HG03342 (cell line): ENCODE measurements around the gene LTK.

Source experiments
- ATAC-seq: cut with Tn5 transposase; IDR thresholded peaks from one replicate; pipeline ENCODE4 v1.9.1; 2021; ENCODE audit warnings: mild to moderate bottlenecking, moderate library complexity; ENCODE audit not compliant: unreplicated experiment

The LTK gene

DNA sequence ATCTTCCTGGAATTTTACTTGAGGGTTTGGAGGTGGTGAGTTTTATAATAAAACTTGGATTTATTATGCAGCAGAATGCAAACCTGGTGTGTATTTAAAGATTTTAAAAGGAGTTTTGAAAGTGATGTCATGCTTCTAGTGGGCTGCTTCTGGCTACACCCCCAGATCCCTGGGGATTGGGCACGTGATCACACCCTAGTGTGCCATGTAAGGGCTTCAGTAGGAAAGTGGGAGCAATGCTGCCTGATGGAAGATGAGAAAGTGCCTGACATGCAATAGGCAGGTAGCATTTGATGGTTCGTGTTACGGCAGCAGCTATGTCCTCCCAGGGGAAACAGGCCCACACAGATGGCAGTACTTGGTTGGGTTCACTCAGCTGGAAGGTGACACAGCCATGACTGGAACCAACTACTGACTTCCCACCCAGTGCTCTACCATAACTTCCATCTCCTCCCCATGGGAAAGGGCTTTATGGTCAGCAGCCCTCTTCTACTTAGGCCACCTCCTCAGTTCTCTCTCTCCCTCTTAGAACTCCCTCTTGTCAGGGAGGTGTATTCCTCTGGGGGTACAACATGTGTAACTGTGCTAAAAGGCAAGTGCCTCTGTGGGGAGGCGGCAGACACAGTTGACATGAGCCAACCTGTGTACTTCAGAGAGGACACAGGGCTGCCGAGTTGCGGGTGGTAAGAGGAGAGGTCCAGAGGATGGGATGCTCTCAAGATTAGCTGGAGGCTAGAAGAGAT lies 14.3 kb downstream of the LTK start:
- no peak for ATAC-seq

GRCh38 chr15:41498657-41499056 lies 15.0 kb downstream of the LTK start:
- no peak for ATAC-seq

GRCh38 chr15:41495736-41496599 lies 17.7 kb downstream of the LTK start:
- ATAC-seq = no peak

GRCh38 chr15:41494922-41495735 lies 18.5 kb downstream of the LTK start:
- ATAC-seq = no peak

- ATAC-seq = peak; percentile 18
These were observed 19.3 kb downstream of the LTK start for GRCh38 chr15:41494190-41494921.

GRCh38 chr15:41493902-41494189 lies 19.8 kb downstream of the LTK start:
- ATAC-seq = no peak

GRCh38 chr15:41493205-41493901 lies 20.3 kb downstream of the LTK start, which contains the start of gene ITPKA:
TSS of gene ITPKA (plus strand) at chr15:41493874. CDS start at chr15:41493928, 54 bp downstream.
- ATAC-seq = peak; percentile 61

DNA sequence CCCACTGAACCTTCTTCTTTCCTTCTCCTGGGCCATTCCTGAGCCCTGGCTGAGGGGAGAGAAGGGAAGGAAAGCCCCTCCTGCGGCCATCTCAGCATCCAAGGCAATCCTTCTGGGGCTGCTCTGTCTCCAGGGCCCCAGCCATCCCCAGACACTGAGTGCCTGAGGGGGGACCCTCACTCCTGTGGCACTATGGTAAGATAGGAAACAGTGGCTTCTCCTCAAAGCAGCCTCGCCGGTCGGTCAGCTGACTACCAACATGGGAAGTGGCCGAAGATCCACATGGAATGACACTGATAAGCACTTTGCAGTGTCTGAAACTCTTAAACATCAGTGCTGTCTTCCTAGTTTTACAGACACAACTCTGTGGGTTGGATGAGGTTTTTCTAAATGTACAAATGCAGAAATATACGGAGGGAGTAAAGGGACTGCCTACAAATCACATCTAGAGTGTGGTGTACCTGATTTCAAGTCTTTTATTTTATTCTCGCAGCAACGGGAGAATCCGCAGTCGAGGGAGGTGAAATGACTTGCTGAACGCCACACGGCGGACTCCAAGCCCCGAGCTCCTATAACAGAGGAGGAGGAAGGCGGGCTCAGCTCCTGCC lies 20.9 kb downstream of the LTK start:
- no peak for ATAC-seq

GRCh38 chr15:41491889-41492288 lies 21.7 kb downstream of the LTK start:
- no peak for ATAC-seq

- no peak for ATAC-seq
These were observed 23.3 kb downstream of the LTK start for GRCh38 chr15:41490355-41490754.

- ATAC-seq = no peak
These were observed 24.0 kb downstream of the LTK start for GRCh38 chr15:41489641-41490040.

DNA sequence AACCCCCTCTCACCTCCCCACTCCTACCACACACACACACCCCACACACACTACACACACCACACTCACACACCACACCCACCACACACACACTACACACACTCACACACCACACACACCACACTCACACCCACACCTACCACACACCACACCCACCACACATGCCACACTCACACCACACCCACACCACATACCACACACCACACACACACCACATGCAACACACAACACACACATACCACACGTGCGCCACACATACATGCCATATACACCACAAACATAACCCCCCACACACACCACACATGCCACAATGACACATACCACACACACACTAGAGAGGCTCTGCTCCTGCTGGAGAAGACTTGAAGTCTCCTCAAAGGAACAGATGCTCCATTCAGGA lies 25.8 kb downstream of the LTK start:
- ATAC-seq = no peak

DNA sequence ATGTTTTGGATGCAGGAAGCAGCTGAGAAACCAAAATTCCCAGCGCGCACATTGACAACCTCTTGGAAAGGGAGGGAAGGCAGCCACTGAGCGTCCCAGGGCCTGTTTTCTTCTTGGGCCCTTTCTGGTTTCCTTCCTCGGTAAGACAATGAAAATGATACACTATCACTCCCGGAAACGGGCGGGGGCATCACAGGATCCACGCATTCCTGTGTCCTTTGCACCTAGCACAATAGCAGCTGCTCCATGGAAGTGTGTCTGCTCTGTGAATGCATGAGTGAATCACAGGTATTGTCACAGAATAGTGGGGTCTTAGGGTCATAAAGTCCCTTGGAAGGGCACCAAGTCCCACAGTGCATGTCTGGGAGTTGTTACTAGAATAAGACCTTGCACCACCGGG lies 26.2 kb downstream of the LTK start:
- ATAC-seq = no peak

GRCh38 chr15:41486286-41486685 lies 27.3 kb downstream of the LTK start:
- no peak for ATAC-seq

GRCh38 chr15:41484937-41485625 lies 28.5 kb downstream of the LTK start:
- ATAC-seq = no peak

- ATAC-seq = no peak
These were observed 30.1 kb downstream of the LTK start for GRCh38 chr15:41483519-41483918.

- peak; percentile 68 for ATAC-seq
These were observed 30.5 kb downstream of the LTK start for GRCh38 chr15:41483115-41483514.

DNA sequence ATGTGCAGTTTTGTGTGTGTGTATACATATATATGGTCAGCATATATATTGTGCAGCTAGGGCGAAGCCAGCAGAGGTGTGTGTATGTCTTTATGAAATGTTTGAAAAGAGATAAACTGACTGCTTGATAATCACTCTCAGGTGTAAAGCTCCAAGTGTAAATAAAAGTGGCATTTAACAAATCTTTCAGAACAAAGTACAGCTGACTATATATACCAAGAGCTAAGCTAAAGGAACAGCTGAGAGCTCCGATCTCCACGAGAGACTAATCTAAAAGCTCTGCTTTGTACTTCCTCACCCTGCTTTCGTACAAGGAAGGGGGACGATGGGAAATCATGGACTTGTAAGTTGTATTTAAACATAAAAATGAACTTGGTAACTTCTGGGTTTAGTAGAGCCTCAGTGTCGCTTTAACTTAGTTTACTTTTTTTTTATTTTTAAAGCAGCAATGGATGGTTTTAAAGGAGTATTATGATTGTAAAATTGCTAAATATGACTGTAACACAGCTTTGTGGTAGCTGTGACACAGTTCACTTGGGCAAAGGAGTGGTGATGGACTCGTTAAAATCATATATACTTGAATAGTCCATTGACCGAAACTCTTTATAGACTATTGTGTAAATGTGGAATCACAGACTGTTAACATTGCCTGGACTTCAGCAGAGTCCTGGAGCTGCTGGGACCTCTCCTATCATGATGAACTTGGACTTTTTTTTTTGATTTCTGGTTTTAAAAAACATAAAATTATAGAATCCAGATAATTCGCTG lies 31.3 kb downstream of the LTK start:
- no peak for ATAC-seq
